IMR-90 (cell line): ENCODE measurements around the gene ADRA2B. TPM values are rescaled to one million over a fixed set of nuclear protein-coding genes. Genes with fewer than 3 reads are reported as not detected.

Experiments
- ATAC-seq: fragments of 200-7000 bp; cut with Tn5 transposase; 2 replicates; pipeline ENCODE4 v1.9.1; 2020; ENCODE audit warnings: low read depth, mild to moderate bottlenecking, moderate library complexity
- BruUV-seq: library from RNA; stranded (reverse); fragments of 400-500 nt; replicated peaks from 2 replicates; lab custom pipeline; 2021; lab: Mats Ljungman, UMichigan
- CTCF ChIA-PET: fragments of 300-600 bp; formaldehyde crosslinking; extraction: SDS; loops from one replicate; lab custom pipeline; 2021; ENCODE audit warnings: antibody characterized with exemption; lab: Yijun Ruan, JAX
- POLR2A ChIA-PET: fragments of 300-600 bp; sonication (Branson Sonifier 250); formaldehyde crosslinking; loops from one replicate; lab custom pipeline; 2022; ENCODE audit warnings: antibody characterized with exemption; ENCODE audit not compliant: unreplicated experiment; lab: Charles Lee
- DNase-seq: peaks from one replicate; pipeline ENCODE4 v3.0.0; 2013
- H2AFZ ChIP-seq: replicated peaks from 2 replicates; pipeline ENCODE3; 2013; ENCODE audit warnings: low read length, mild to moderate bottlenecking; ENCODE audit not compliant: poor library complexity
- H2AK5ac ChIP-seq: 2 replicates; pipeline ENCODE4 v1.6.1; 2013; ENCODE audit warnings: low read depth, low read length, inconsistent platforms
- H2AK9ac ChIP-seq: replicated peaks from 2 replicates; pipeline ENCODE3; 2013; ENCODE audit warnings: mild to moderate bottlenecking, low read depth, low read length, moderate library complexity; ENCODE audit not compliant: poor library complexity
- H2BK120ac ChIP-seq: 2 replicates; pipeline ENCODE4 v1.6.1; 2013; ENCODE audit warnings: low read depth, low read length, inconsistent platforms
- H2BK15ac ChIP-seq: 3 replicates; pipeline ENCODE4 v1.6.1; 2013; ENCODE audit warnings: low read depth, low read length, inconsistent platforms
- H2BK20ac ChIP-seq: 2 replicates; pipeline ENCODE4 v1.6.1; 2013; ENCODE audit warnings: low read depth, mild to moderate bottlenecking, inconsistent platforms, low read length, moderate library complexity
- H2BK5ac ChIP-seq: 2 replicates; pipeline ENCODE4 v1.6.1; 2013; ENCODE audit warnings: mild to moderate bottlenecking, low read depth, low read length, inconsistent platforms; ENCODE audit not compliant: poor library complexity, severe bottlenecking
- H3K14ac ChIP-seq: replicated peaks from 2 replicates; pipeline ENCODE4 v1.6.1; 2013; ENCODE audit warnings: low read depth, low read length, inconsistent platforms
- H3K18ac ChIP-seq: 2 replicates; pipeline ENCODE4 v1.6.1; 2013; ENCODE audit warnings: low read depth, low read length, control low read depth
- H3K23ac ChIP-seq: 2 replicates; pipeline ENCODE4 v1.6.1; 2013; ENCODE audit warnings: low read depth, low read length, inconsistent platforms
- H3K27ac ChIP-seq: 2 replicates; pipeline ENCODE4 v1.5.1; 2013; ENCODE audit warnings: mild to moderate bottlenecking, control low read depth, low read length; ENCODE audit not compliant: insufficient read depth
- H3K27me3 ChIP-seq: 2 replicates; pipeline ENCODE4 v1.6.1; 2013; ENCODE audit warnings: low read length; ENCODE audit not compliant: control insufficient read depth, insufficient read depth
- H3K36me3 ChIP-seq: 2 replicates; pipeline ENCODE4 v1.6.1; 2013; ENCODE audit warnings: low read length, mixed read lengths; ENCODE audit not compliant: control insufficient read depth, insufficient read depth
- H3K4ac ChIP-seq: 2 replicates; pipeline ENCODE4 v1.6.1; 2013; ENCODE audit warnings: low read depth, low read length, inconsistent platforms
- H3K4me1 ChIP-seq: 2 replicates; pipeline ENCODE4 v1.6.1; 2013; ENCODE audit warnings: low read length, mixed read lengths; ENCODE audit not compliant: control insufficient read depth, insufficient read depth
- H3K4me2 ChIP-seq: 2 replicates; pipeline ENCODE4 v1.6.1; 2013; ENCODE audit warnings: low read depth, mild to moderate bottlenecking, control low read depth, low read length, moderate library complexity
- H3K4me3 ChIP-seq: 2 replicates; pipeline ENCODE4 v1.5.1; 2013; ENCODE audit warnings: low read depth, mild to moderate bottlenecking, control low read depth, low read length, moderate library complexity; ENCODE audit not compliant: insufficient read depth
- H3K56ac ChIP-seq: 2 replicates; pipeline ENCODE4 v1.6.1; 2013; ENCODE audit warnings: low read length, inconsistent platforms; ENCODE audit not compliant: insufficient read depth; ENCODE audit errors: extremely low read depth
- H3K79me1 ChIP-seq, 2 experiments: 2 replicates each; pipeline ENCODE4 v1.6.1; 2013; ENCODE audit warnings: low read length in 2 of 2, inconsistent platforms in 1 of 2, low read depth in 1 of 2
- H3K9ac ChIP-seq: 2 replicates; pipeline ENCODE4 v1.6.1; 2013; ENCODE audit warnings: low read depth, low read length, control low read depth
- H3K9me1 ChIP-seq: 2 replicates; pipeline ENCODE4 v1.6.1; 2013; ENCODE audit warnings: low read length, inconsistent platforms; ENCODE audit not compliant: insufficient read depth
- H3K9me3 ChIP-seq: 2 replicates; pipeline ENCODE4 v1.6.1; 2013; ENCODE audit warnings: low read length; ENCODE audit not compliant: control insufficient read depth, insufficient read depth
- H4K20me1 ChIP-seq: 2 replicates; pipeline ENCODE4 v1.6.1; 2013; ENCODE audit warnings: low read length, inconsistent platforms; ENCODE audit not compliant: insufficient read depth
- H4K5ac ChIP-seq: 2 replicates; pipeline ENCODE4 v1.6.1; 2013; ENCODE audit warnings: mild to moderate bottlenecking, low read depth, low read length, control low read depth
- H4K8ac ChIP-seq, 2 experiments: 2 replicates each; pipeline ENCODE4 v1.6.1; 2013; ENCODE audit warnings: low read depth in 2 of 2, low read length in 2 of 2, control low read depth in 1 of 2, inconsistent platforms in 1 of 2
- H4K91ac ChIP-seq: 2 replicates; pipeline ENCODE4 v1.6.1; 2013; ENCODE audit warnings: low read depth, low read length, inconsistent platforms; ENCODE audit not compliant: insufficient read depth
- CTCF ChIP-seq: conservative IDR thresholded peaks from 2 replicates; pipeline ENCODE4 v1.5.1; 2012; ENCODE audit warnings: mild to moderate bottlenecking, low read depth, low read length, improper control_type of control experiment
- FOS ChIP-seq: fragments of 150-350 bp; IDR thresholded peaks from 2 replicates; pipeline ENCODE4 v1.6.1; 2016; ENCODE audit warnings: low read depth, low read length
- MAFK ChIP-seq: IDR thresholded peaks from 2 replicates; pipeline ENCODE4 v1.6.1; 2012; ENCODE audit warnings: low read depth, low read length, improper control_type of control experiment
- NFE2L2 ChIP-seq: fragments of 150-350 bp; IDR thresholded peaks from 2 replicates; pipeline ENCODE4 v1.6.1; 2016; ENCODE audit warnings: low read depth, mild to moderate bottlenecking, low read length
- RAD21 ChIP-seq: IDR thresholded peaks from 2 replicates; pipeline ENCODE4 v1.6.1; 2012; ENCODE audit warnings: low read length, improper control_type of control experiment
- USF2 ChIP-seq: fragments of 150-350 bp; IDR thresholded peaks from 2 replicates; pipeline ENCODE4 v1.6.1; 2017; ENCODE audit warnings: mild to moderate bottlenecking, antibody characterized with exemption, low read length, low read depth
- WGBS, 2 experiments: methylation state at CpG; one replicate each; pipeline versions ENCODE4 v1.1.5 to v1.1.7; 2013; ENCODE audit warnings: missing lambda C conversion rate in 2 of 2; ENCODE audit not compliant: insufficient read length in 1 of 2; ENCODE audit errors: extremely low coverage in 2 of 2; 5-methylcytosine and 5-hydroxymethylcytosine counted together
- dilution Hi-C: fragments of 300-500 bp; cut with HindIII; formaldehyde crosslinking; loops from one replicate; pipeline ENCODE4 v1.14.3; 2018; ENCODE audit warnings: low sequenced_read_pairs; ENCODE audit not compliant: unreplicated experiment
- in situ Hi-C: fragments of 300-500 bp; cut with MboI; formaldehyde crosslinking; loops from 3 replicates; pipeline ENCODE4 v1.14.3; 2019; ENCODE audit warnings: low sequenced_read_pairs, inconsistent platforms, mixed read lengths
- intact Hi-C: fragments of 100-400 bp; cut with micrococcal nuclease; formaldehyde crosslinking; loops from 2 replicates; pipeline ENCODE4 v1.10.0; 2022
- polyA plus RNA-seq, 3 experiments: library from polyadenylated mRNA; depleted of rRNA; stranded (reverse); fragments of >200 nt; gene quantifications; 2 replicates each; pipeline ENCODE4 v1.2.3, GENCODE V29; 2012; ENCODE audit warnings: low replicate concordance in 1 of 3
- total RNA-seq: library from RNA; depleted of rRNA; stranded (reverse); fragments of >200 nt; gene quantifications from 2 replicates; pipeline ENCODE4 v1.2.3, GENCODE V29; 2012

ADRA2B gene
- total and polyA plus RNA-seq, 2 of the 4 experiments (the other 2 are of a cell fraction), result not detected

DNA sequence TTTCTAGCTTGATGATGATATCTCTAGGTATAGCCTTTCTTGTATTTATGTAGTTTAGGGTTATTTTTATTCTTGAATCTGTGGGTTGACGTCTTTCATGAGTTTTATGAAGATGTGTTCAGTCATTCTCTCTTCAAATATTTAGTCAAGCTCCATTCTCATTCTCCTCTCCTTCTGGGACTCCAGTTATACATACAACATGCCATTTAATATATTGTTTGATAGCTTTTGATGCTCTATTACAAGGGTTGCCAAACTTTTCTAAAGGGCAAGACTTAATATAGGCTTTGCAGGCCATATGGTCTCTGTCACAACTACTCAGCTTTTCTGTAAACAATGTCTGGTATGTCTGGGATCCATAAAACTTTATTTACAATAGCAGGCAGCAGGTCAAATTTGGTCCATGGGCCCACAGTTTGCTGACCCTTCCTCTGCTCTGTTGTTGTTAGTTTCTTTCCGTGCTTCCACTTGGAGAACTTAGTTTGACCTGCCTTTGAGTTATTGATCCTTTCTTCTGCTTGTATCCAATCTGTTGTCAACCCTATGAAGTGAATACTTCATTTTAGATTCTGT is 41.1 kb downstream of the ADRA2B start:
- in situ Hi-C loops, result no loop called here
- WGBS, 2 experiments, result no CpG with 5 or more reads among the region's 2 CpGs
- no peak for ATAC-seq

More for the DNA sequence above, 41.1 kb downstream of the ADRA2B start:
- Histone ChIP-seq H4K91ac (no peak overlapping the region), H2AK9ac (no peak overlapping the region), H3K9me3 (peaks cover 10% of the 10 kb centered on the region), H3K4me3 (no peak overlapping the region), H3K27me3 (peaks cover 19% of the 10 kb centered on the region; the same call in 1 of the 2 replicates), H2BK20ac (no peak overlapping the region), H2AFZ (no peak overlapping the region), H2BK5ac (no peak overlapping the region), H3K56ac (no peak overlapping the region), H2BK15ac (no peak overlapping the region), H2BK120ac (no peak overlapping the region), H3K4me2 (no peak overlapping the region), H4K20me1 (no peaks in the 10 kb centered on the region), H2AK5ac (no peak overlapping the region), H3K27ac (no peak overlapping the region), H3K14ac (no peak overlapping the region), H3K9ac (no peak overlapping the region), H4K5ac (no peak overlapping the region), H3K36me3 (no peaks in the 10 kb centered on the region), H3K9me1 (no peaks in the 10 kb centered on the region), H4K8ac (no peak overlapping the region), H3K23ac (no peak overlapping the region), H3K4me1 (no peaks in the 10 kb centered on the region), H3K79me1 (no peaks in the 10 kb centered on the region), H3K4ac (no peak overlapping the region), H3K18ac (no peak overlapping the region)
- no peak for DNase-seq
- intact Hi-C loops, result no loop called here
- CTCF ChIA-PET, result interaction anchor here (0.7 to 1.2 kb wide), 3 partner anchors 41 to 99 kb away, joined by 3 to 5 read pairs (median 4); partner anchors contain the start of gene ADRA2B
- dilution Hi-C loops, result no loop called here
- no TSS peak for BruUV-seq
- no peak for TF ChIP-seq USF2
- no peak for TF ChIP-seq NFE2L2
- TF ChIP-seq MAFK, result no peak
- no peak for TF ChIP-seq RAD21
- TF ChIP-seq CTCF, result no peak
- no peak for TF ChIP-seq FOS
- POLR2A ChIA-PET, result no interaction called here
